Activated CD8-positive, alpha-beta T cell treated with anti-CD3 and anti-CD28 coated beads for 36 hours (primary cell): Measurements from ENCODE around the gene SBF2. TPM values are rescaled to one million over a fixed set of nuclear protein-coding genes. Genes with fewer than 3 reads are reported as not detected.

ENCODE experiments used
- ATAC-seq: fragments of 200-7000 bp; cut with Tn5 transposase; one replicate; pipeline ENCODE4 v1.10.0; 2021; ENCODE audit warnings: mild to moderate bottlenecking, moderate library complexity
- CTCF ChIA-PET: fragments of 350-600 bp; sonication (Branson Sonifier 250); formaldehyde crosslinking; loops from one replicate; lab custom pipeline; 2021; ENCODE audit warnings: antibody characterized with exemption; lab: Charles Lee
- POLR2A ChIA-PET: fragments of 350-600 bp; sonication (Branson Sonifier 250); formaldehyde crosslinking; loops from one replicate; lab custom pipeline; 2021; ENCODE audit warnings: antibody characterized with exemption; lab: Charles Lee
- DNase-seq: peaks from one replicate; pipeline ENCODE4 v3.0.0-alpha.2; 2020
- H3K27ac Mint-ChIP-seq: one replicate; pipeline ENCODE4 v1.8.0; 2021; ENCODE audit warnings: mild to moderate bottlenecking, mixed read lengths
- H3K27me3 Mint-ChIP-seq: one replicate; pipeline ENCODE4 v1.8.0; 2021; ENCODE audit warnings: mixed read lengths
- H3K36me3 Mint-ChIP-seq: one replicate; pipeline ENCODE4 v1.8.0; 2021; ENCODE audit warnings: low read depth, mixed read lengths
- H3K4me1 Mint-ChIP-seq: one replicate; pipeline ENCODE4 v1.8.0; 2021; ENCODE audit warnings: low read depth, mixed read lengths
- H3K4me3 Mint-ChIP-seq: one replicate; pipeline ENCODE4 v1.8.0; 2021; ENCODE audit warnings: mild to moderate bottlenecking, moderate library complexity, mixed read lengths
- H3K9me3 Mint-ChIP-seq: one replicate; pipeline ENCODE4 v1.8.0; 2021; ENCODE audit warnings: mixed read lengths
- CTCF ChIP-seq: fragments of 200-600 bp; IDR thresholded peaks from one replicate; pipeline ENCODE4 v1.8.0; 2022; ENCODE audit warnings: antibody characterized with exemption, mild to moderate bottlenecking
- intact Hi-C: fragments of 100-400 bp; cut with micrococcal nuclease; formaldehyde crosslinking; loops from one replicate; pipeline ENCODE4 v1.10.0; 2022
- total RNA-seq, 2 experiments: library from RNA; stranded (reverse); gene quantifications; one replicate each; pipeline ENCODE4 v1.2.3, GENCODE V29; 2021

Gene SBF2
- total RNA-seq, 2 experiments from 2014 or later = 10.0 to 11.0 TPM

DNA sequence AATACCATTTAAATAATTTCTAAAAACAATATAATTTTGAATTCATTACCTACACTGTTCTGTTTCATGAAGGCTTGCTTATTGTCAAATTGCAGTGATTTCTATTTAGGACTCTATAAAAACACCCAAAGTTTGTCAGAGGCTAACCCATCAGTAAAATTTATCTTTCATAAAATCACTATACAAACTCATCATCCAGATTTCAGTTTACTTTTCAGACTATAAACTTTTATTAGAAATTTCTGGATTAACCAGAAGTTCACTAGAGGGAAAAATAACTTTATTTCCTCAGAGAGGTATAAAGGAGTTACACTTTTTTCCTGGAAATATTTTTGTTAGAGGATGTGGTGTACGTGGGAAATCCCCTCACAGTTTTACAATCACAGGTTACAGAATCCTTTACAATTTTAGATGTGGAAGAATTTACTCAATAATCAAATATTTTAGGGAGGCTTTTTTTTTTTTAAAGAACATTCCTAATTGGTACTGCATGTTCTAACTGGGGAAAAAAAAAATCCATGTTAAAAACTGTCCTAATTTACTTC, 453.5 kb downstream of the SBF2 start:
- intact Hi-C loops = no loop called here
- peaks cover 41% of the 10 kb centered on the region for H3K4me1 Mint-ChIP-seq
- no peak for TF ChIP-seq CTCF
- peak overlapping the region; percentile 65 for H3K27ac Mint-ChIP-seq
- DNase-seq (no peak), ATAC-seq (peak; percentile 64)
- H3K27me3 Mint-ChIP-seq = no peaks in the 10 kb centered on the region
- peaks cover 3% of the 10 kb centered on the region for H3K9me3 Mint-ChIP-seq
- no peak overlapping the region for H3K4me3 Mint-ChIP-seq
- H3K36me3 Mint-ChIP-seq = peaks cover 34% of the 10 kb centered on the region
- CTCF ChIA-PET = no interaction called here
- POLR2A ChIA-PET = interaction anchor here (1.5 kb wide), 1 partner anchor 82 kb away, joined by 3 read pairs; no protein-coding TSS in a partner anchor

DNA sequence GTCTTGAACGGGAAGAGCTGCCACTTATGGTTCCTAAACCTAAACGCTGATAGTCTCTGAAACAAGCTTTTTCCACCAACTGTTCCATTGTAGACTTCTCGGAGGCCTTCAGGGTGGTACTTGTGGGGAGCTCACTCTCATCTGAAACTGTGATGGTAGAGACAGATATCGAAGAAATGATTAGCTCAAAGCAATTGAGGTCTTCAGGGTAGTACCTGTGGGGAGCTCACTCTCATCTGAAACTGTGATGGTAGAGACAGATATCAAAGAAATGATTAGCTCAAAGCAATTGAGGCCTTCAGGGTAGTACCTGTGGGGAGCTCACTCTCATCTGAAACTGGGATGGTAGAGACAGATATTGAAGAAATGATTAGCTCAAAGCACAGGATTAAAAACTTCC, 454.5 kb downstream of the SBF2 start:
- CTCF ChIA-PET = interaction anchor here (0.7 to 0.9 kb wide), 3 partner anchors 23 to 464 kb away, joined by 3 read pairs; no protein-coding TSS in a partner anchor
- intact Hi-C loops = no loop called here
- TF ChIP-seq CTCF = no peak
- POLR2A ChIA-PET = no interaction called here
- Mint-ChIP-seq H3K9me3 (peaks cover 3% of the 10 kb centered on the region), H3K4me1 (peaks cover 41% of the 10 kb centered on the region), H3K27me3 (no peaks in the 10 kb centered on the region), H3K4me3 (no peak overlapping the region), H3K36me3 (peaks cover 29% of the 10 kb centered on the region), H3K27ac (peak overlapping the region; percentile 83)
- ATAC-seq (peak; percentile 51), DNase-seq (no peak)

DNA sequence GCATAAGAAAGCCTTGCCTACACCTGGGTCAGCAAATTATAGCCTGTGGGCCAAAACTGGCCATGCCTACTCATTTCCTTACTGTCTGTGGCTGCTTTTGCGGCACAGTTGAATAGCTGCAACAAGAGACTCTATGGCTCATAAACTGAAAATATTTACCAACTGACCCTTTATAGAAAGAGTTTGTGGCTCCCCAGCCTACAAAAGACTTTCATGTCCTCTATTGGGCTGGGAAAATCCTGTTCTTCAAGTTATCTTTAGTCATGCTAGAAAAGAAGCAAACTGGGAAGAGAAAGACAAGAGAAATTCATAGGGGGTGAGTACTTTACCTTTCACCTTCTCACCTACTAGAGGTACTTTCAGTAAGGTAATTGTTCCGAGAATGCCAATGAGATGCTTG, 455.1 kb downstream of the SBF2 start:
- CTCF ChIA-PET = interaction anchor here (0.9 kb wide), 1 partner anchor 134 kb away, joined by 3 read pairs; no protein-coding TSS in a partner anchor
- no peak for TF ChIP-seq CTCF
- Mint-ChIP-seq H3K27ac (no peak overlapping the region), H3K27me3 (no peaks in the 10 kb centered on the region), H3K9me3 (peaks cover 3% of the 10 kb centered on the region), H3K4me3 (no peak overlapping the region), H3K4me1 (peaks cover 41% of the 10 kb centered on the region), H3K36me3 (peaks cover 26% of the 10 kb centered on the region)
- intact Hi-C loops = no loop called here
- no peak for DNase-seq
- POLR2A ChIA-PET = no interaction called here
- ATAC-seq = no peak

DNA sequence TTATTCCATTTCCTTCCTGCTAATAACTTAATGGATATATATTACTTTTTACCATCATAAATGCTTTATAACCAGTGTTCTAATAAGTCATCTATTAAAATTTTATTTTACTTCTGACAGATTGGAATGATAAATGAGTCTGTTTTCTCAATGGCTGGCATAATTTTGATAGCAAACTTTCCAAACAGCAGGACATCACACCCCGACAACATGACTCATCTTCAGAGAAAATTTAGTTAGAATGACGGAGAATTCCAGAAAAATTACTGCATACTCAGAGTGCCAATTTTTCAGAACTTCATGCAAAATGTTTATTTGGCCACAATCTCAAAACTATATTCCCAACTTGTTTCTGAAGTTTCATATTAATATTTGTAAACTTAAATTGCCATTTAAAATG, 455.8 kb downstream of the SBF2 start:
- Mint-ChIP-seq H3K36me3 (peaks cover 25% of the 10 kb centered on the region), H3K9me3 (peaks cover 3% of the 10 kb centered on the region), H3K4me1 (peaks cover 41% of the 10 kb centered on the region), H3K4me3 (no peak overlapping the region), H3K27ac (no peak overlapping the region), H3K27me3 (no peaks in the 10 kb centered on the region)
- ChIA-PET CTCF (no interaction called here), POLR2A (no interaction called here)
- TF ChIP-seq CTCF = no peak
- ATAC-seq = no peak
- no peak for DNase-seq
- intact Hi-C loops = no loop called here

GRCh38 chr11:9834291-9834690, 459.7 kb downstream of the SBF2 start:
- Mint-ChIP-seq H3K9me3 (no peaks in the 10 kb centered on the region), H3K27me3 (no peaks in the 10 kb centered on the region), H3K4me1 (peaks cover 10% of the 10 kb centered on the region), H3K36me3 (peaks cover 5% of the 10 kb centered on the region), H3K4me3 (no peak overlapping the region), H3K27ac (no peak overlapping the region)
- TF ChIP-seq CTCF = no peak
- ATAC-seq = no peak
- intact Hi-C loops = no loop called here
- ChIA-PET POLR2A (interaction anchor here (0.8 kb wide), 1 partner anchor 28 kb away, joined by 3 read pairs; no protein-coding TSS in a partner anchor), CTCF (no interaction called here)
- DNase-seq = no peak
